Left lung (tissue), 10 donors: ENCODE measurements around the gene USP1. TPM values are rescaled to one million over a fixed set of nuclear protein-coding genes. Genes with fewer than 3 reads are reported as not detected.

Source experiments
- ATAC-seq: fragments of 200-7000 bp; cut with Tn5 transposase; one replicate; pipeline ENCODE4 v1.9.1; 2020; ENCODE audit warnings: moderate library complexity
- DNase-seq, 4 donors: peaks; one replicate each; pipeline ENCODE4 v3.0.0-alpha.2; 2013 to 2020
- H3K27ac ChIP-seq, 2 donors: fragments of 200-600 bp; sonication (generic) in 1 of 2; one replicate each; pipeline versions ENCODE4 v1.5.0 to v1.8.0; 2020 to 2021
- H3K27me3 ChIP-seq, 2 donors: fragments of 200-600 bp; sonication (generic) in 1 of 2; one replicate each; pipeline versions ENCODE4 v1.5.0 to v1.8.0; 2020 to 2021
- H3K36me3 ChIP-seq, 2 donors: fragments of 200-600 bp; sonication (generic) in 1 of 2; one replicate each; pipeline versions ENCODE4 v1.5.0 to v1.8.0; 2020 to 2021
- H3K4me1 ChIP-seq, 2 donors: fragments of 200-600 bp; one replicate each; pipeline ENCODE4 v1.8.0; 2021
- H3K4me3 ChIP-seq, 2 donors: fragments of 200-600 bp; sonication (generic) in 1 of 2; one replicate each; pipeline versions ENCODE4 v1.5.0 to v1.8.0; 2020 to 2021; ENCODE audit warnings: mild to moderate bottlenecking in 1 of 2
- H3K9me3 ChIP-seq, 2 donors: fragments of 200-600 bp; sonication (generic) in 1 of 2; one replicate each; pipeline versions ENCODE4 v1.5.0 to v1.8.0; 2020 to 2021
- CTCF ChIP-seq, 2 donors: fragments of 200-600 bp; sonication (generic) in 1 of 2; IDR thresholded peaks; one replicate each; pipeline versions ENCODE4 v1.5.0 to v1.8.0; 2021; ENCODE audit warnings: antibody characterized with exemption in 2 of 2
- intact Hi-C, 2 donors: fragments of 100-400 bp; cut with DNase I; formaldehyde crosslinking; loops; one replicate each; pipeline versions ENCODE4 v1.11.2 to v1.14.2; 2022
- polyA plus RNA-seq, 6 donors: library from polyadenylated mRNA; unstranded; fragments of 120-200 nt; gene quantifications; one replicate each; pipeline ENCODE4 v1.2.1, GENCODE V29; 2013; ENCODE audit not compliant: insufficient read length in 6 of 6
- total RNA-seq, 2 donors: library from RNA; stranded (reverse); fragmentation: NEBNext Ultra II Directional; extraction: Animal tissue kit (Norgen Biotek cat#: 25700); gene quantifications; one replicate each; pipeline ENCODE4 v1.2.1, GENCODE V29; 2021
- donor health status: DM: no; HTN: yes; CAD: no.
- donor health status: DM: no; HTN: no; CAD: no.

The USP1 gene
- total and polyA plus RNA-seq, 8 donors, result 21.1 to 72.3 (median 57.2) TPM

- Histone ChIP-seq H3K4me3 (no peak overlapping the region), H3K36me3 (no peaks in the 10 kb centered on the region), H3K9me3 (no peaks in the 10 kb centered on the region), H3K4me1 (no peaks in the 10 kb centered on the region), H3K27ac (no peak overlapping the region), H3K27me3 (no peaks in the 10 kb centered on the region)
- no peak for TF ChIP-seq CTCF (IDR thresholded peaks at IDR 0.05)
- no peak for ATAC-seq
- intact Hi-C loops, result no loop called here
- no peak for DNase-seq
Observed at GRCh38 chr1:62425041-62425440, 11.8 kb upstream of the USP1 start.

GRCh38 chr1:62426237-62426636 lies 10.6 kb upstream of the USP1 start:
- no peaks in the 10 kb centered on the region for H3K4me1 ChIP-seq
- H3K36me3 ChIP-seq, result no peaks in the 10 kb centered on the region
- DNase-seq (no peak), ATAC-seq (no peak)
- intact Hi-C loops, result no loop called here
- H3K4me3 ChIP-seq, result no peak overlapping the region
- no peaks in the 10 kb centered on the region for H3K27me3 ChIP-seq
- no peak overlapping the region for H3K27ac ChIP-seq
- TF ChIP-seq CTCF (IDR thresholded peaks at IDR 0.05), result no peak
- H3K9me3 ChIP-seq, result no peaks in the 10 kb centered on the region

- H3K4me1 ChIP-seq, result no peaks in the 10 kb centered on the region
- no peak for TF ChIP-seq CTCF (IDR thresholded peaks at IDR 0.05)
- ATAC-seq, result no peak
- H3K36me3 ChIP-seq, result no peaks in the 10 kb centered on the region
- intact Hi-C loops, result no loop called here
- H3K9me3 ChIP-seq, result no peaks in the 10 kb centered on the region
- no peaks in the 10 kb centered on the region for H3K27me3 ChIP-seq
- no peak for DNase-seq
- H3K4me3 ChIP-seq, result no peak overlapping the region
- H3K27ac ChIP-seq, result no peak overlapping the region
Observed at GRCh38 chr1:62426794-62427193, 10.1 kb upstream of the USP1 start.

GRCh38 chr1:62428351-62428750 lies 8.5 kb upstream of the USP1 start:
- Histone ChIP-seq H3K27me3 (no peaks in the 10 kb centered on the region), H3K36me3 (no peaks in the 10 kb centered on the region), H3K27ac (no peak overlapping the region), H3K9me3 (no peaks in the 10 kb centered on the region), H3K4me1 (no peaks in the 10 kb centered on the region), H3K4me3 (no peak overlapping the region)
- intact Hi-C loops, result no loop called here
- ATAC-seq, result no peak
- DNase-seq, result no peak
- TF ChIP-seq CTCF (IDR thresholded peaks at IDR 0.05), result no peak

GRCh38 chr1:62429581-62429980 lies 7.3 kb upstream of the USP1 start:
- no peaks in the 10 kb centered on the region for H3K9me3 ChIP-seq
- TF ChIP-seq CTCF (IDR thresholded peaks at IDR 0.05), result no peak
- H3K27me3 ChIP-seq, result no peaks in the 10 kb centered on the region
- no peak for DNase-seq
- no peak overlapping the region for H3K27ac ChIP-seq
- no peak for ATAC-seq
- H3K36me3 ChIP-seq, result no peaks in the 10 kb centered on the region
- H3K4me3 ChIP-seq, result no peak overlapping the region
- H3K4me1 ChIP-seq, result no peaks in the 10 kb centered on the region
- intact Hi-C loops, result no loop called here
